DMS53 treated with DMSO at 0.1 percent for 48 hours (cell line): Measurements from ENCODE around the gene C10orf95.

Experiments
- DNase-seq: peaks from one replicate; lab custom pipeline; 2025; ENCODE audit not compliant: unreplicated experiment; lab: John Stamatoyannopoulos, UW

Gene C10orf95

DNA sequence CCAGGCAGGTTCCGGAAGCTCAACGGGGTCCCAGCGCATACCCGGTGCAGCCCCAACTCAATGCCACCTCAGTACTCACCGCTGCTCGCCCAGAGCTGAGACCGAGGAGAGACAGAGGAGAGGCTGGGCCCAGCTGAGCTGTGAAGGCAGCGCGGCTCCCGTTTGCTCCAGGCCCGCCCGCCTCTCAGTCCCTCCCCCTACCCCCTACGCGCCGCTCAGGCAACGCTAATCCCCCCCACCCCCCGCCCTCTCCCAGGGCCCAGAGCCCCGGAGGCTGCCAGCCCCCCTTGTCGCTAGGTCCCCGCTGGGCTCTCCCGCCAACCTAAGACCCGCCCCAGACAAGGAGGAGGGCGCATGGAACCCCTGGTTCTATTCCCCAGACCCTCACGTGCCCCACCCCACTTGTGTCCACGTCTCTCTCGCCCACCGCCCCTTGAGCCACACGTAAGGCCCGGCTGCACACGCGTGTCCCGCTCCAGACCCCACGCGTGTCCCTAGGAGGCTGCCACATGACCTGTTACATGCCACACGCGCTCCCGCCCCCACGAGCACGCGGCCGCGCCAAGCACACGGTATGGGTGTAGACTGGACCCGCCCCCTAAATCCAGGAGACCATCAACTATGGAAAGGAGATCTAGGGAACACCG is 32.6 kb downstream of the C10orf95 start, which contains the start of gene PSD:
TSS of gene PSD (minus strand) at position 164 of the 647 bp plus-strand sequence. CDS start 1,747 bp downstream, outside the sequence.
- DNase-seq = no peak

GRCh38 chr10:102416695-102417094 is 34.6 kb downstream of the C10orf95 start:
- DNase-seq = no peak

DNA sequence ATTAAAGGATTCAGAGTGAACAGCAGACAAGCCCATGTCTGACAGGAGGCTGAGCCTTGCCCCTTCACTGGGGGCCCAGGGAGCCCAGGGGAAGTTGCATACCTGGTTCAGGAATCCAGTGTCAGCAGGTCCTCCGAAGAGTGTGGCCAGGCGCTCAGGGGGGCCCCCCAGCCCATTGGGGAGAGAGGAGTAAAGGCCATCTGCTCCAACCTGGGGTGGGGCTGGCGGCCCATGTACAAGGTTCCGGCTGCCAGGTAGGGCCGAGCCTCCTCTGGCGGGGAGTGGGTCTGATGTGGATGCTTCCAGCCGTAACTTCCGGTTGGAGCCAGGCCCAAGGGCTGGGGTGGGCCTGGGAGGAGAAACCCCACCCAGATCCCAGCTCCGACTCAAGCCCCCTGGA is 35.1 kb downstream of the C10orf95 start:
- DNase-seq = no peak

DNA sequence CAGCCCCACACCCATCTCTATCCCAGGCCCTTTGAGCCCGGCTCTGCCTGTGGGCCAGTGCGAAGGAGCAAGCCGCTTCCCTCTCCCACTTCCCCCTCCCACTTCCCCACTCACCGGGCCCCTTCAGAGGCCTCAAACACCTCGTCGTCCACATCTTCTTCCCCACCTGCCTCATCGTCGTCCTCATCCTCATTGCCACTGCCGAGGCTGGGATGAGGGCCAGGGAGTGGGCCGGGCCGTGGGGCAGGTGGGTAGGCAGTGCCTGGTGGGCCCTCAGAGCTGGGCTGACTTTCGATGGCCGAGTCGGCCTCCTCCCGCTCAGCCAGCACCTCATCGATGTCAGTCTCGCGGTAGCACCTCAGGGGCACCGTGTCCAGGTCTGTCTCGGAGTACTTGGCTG is 36.6 kb downstream of the C10orf95 start:
- no peak for DNase-seq

DNA sequence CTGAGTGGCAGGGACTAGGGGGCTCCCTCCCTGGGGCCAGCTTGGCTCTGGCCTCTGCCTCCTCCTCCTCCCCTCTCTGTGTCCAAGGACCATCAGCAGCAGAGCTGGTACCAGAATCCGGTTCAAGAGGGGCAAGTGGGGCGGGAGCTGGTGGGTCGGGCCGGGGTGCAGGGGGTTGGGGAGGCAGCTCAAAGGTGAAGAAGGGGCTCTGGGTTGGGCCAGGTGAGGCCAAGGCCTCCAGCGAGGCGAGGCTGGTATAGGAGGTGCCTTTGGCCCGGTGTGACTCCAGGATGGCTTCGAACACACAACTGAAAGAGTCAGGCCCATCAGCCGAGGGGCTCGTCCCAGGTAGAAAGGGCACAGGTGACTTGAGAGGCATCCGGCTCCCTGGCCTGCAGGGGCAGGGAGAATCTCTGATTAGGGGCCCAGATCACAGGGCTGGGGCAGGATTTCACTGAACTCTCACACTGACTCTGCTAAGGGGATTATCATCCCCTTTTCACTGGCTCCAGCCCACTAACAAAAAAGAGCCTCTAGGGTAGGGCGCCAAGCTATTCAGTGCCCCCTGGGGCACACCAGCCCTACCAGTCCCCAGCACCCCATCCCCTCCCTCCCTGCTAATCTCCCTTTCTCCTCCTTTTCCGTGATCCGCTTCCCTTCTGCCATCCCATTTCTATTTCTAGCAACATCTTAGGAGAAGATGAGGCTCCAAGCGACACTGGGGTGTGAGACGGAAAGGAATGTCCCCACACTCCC is 37.4 kb downstream of the C10orf95 start:
- no peak for DNase-seq

GRCh38 chr10:102413053-102413705 is 38.2 kb downstream of the C10orf95 start:
- DNase-seq = peak; percentile 74

DNA sequence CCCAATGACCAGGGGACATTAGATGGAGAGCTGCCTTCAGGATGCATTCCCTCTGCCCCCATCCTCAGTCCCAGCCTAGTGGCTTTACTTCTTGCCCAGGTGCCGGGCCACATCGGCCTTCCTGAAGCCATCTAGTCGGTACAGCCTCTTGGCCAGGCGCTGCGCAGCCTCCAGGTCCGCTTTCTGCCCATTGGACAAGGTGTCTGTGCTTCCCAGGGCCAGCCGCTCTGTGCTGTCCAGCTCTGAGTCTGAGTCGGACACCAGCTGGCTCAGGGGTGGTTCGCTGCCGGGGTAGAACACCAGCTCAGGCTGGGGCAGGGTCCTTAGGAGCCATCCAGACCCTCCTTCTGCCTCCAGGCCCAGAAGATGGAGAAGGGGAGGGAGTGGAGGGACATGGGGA is 39.0 kb downstream of the C10orf95 start:
- no peak for DNase-seq

- DNase-seq = no peak
These were observed 39.7 kb downstream of the C10orf95 start for GRCh38 chr10:102411341-102412255.

DNA sequence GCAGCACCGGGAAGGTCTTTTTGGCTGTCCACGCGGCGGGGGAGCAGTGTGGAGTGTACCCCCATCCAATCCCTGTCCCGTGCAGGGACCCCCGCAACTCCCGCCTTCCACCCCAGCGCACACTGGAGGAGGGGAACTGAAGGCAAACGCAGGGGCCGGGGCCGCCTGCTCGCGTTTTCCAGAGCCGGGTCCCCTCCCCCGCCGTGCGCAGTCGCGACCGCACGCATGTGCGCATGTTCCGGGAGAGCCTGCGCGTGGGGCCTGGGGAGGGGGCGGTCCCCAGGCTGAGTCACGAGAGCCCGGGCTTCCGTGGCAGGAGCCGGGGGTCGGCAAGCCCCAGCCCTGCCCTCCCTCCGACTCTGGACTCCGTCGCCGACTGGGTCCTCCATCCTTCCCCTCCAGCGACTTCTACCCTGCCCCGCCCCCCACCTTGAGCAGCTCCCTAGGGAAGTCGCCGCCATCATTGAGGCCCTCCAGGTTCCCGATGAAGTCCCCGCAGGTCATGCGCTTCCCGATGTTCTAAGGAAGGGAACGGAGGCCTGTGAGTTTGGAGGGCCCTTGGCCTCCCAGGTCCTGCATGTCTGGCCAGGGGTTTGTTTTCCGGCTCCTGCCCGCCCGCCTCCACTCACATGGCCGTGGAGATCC is 40.8 kb downstream of the C10orf95 start:
- peak; percentile 20 for DNase-seq

GRCh38 chr10:102409604-102410428 is 41.5 kb downstream of the C10orf95 start:
- DNase-seq = peak; percentile 20

DNA sequence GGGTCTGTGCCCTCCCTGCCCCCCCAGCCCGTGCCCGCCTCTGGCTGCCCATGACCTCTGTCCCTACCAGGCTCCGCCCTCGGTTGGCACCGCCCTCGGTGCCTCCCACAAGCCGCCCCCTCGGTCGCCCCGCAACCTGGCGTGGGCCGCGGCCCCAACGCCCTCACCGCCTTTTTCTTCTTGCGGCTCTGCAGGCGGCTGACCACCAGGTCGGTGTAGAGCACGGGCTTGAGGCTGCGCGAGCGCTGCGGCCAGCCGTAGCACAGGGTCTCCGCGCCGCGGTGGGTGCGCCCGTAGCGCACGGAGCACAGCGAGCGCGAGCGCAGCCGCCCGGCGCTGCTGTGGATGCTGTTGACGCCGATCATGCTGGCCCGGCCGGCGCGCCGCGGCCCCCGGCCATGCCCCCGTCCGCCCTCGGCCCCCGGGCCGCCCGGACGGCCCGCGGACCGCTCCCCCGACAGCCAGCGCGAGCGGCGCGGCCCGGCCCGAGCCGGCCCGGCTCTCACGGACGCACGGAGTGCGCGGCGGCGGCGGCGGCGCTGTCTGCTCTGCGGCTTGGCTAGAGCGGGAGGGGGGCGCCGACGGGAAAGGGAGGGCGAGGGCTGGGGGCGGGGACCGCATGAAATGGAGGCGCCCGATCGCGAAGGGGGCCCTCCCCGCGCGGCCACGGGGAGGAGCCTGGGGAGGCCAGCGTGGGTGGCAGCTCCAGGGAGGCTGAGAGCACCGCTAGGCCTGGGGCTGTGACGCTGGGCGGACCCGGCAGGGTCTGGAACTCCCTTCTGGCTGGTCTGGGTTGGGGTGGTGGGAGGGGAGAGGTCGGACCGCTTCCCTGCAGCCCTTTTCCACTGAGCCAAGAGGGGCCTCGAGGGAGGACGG is 42.4 kb downstream of the C10orf95 start:
- no peak for DNase-seq

- no peak for DNase-seq
These were observed 43.1 kb downstream of the C10orf95 start for GRCh38 chr10:102408131-102408727.

- DNase-seq = no peak
These were observed 43.8 kb downstream of the C10orf95 start for GRCh38 chr10:102407425-102408130.

- DNase-seq = no peak
These were observed 44.5 kb downstream of the C10orf95 start for GRCh38 chr10:102406815-102407214.

GRCh38 chr10:102405632-102406031 is 45.7 kb downstream of the C10orf95 start:
- DNase-seq = no peak

DNA sequence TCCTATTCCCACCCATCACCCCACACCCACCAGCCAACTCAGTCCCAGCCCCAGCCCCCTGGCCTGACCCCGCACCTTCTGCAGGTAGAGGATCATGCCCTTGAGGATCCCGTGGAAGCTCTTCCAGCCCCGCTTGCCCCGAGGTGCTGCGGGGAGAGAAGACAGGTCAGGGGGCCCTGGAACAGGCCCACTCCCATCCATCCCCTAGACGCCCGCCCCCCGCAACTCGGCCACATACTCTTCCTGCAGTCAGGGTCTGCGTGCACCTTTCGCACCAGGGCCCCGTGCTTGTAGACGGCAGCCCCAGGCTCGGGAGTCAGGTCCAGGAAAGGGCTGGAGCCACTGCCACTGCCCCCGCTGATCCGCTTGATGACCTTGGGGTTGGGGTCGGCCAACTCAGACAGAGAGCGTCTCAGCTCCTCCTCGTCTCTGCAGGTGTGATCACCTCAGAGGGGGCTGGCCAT is 46.2 kb downstream of the C10orf95 start:
- no peak for DNase-seq

- no peak for DNase-seq
These were observed 46.8 kb downstream of the C10orf95 start for GRCh38 chr10:102404361-102405107.
